GM12865 (cell line): ENCODE measurements around the gene NAT8L.

Experiments used
- DNase-seq: peaks from one replicate; pipeline ENCODE4 v3.0.0; 2010; ENCODE audit warnings: low read depth
- H3K4me3 ChIP-seq: 2 replicates; pipeline ENCODE4 v1.5.1; 2011; ENCODE audit warnings: mild to moderate bottlenecking, low read depth, low read length, control low read depth
- CTCF ChIP-seq: IDR thresholded peaks from 2 replicates; pipeline ENCODE4 v1.5.1; 2011; ENCODE audit warnings: low read length, control low read depth, low read depth, inconsistent platforms; ENCODE audit not compliant: insufficient read depth; ENCODE audit errors: missing control alignments

Gene NAT8L

GRCh38 chr4:2074588-2074987 lies 15.5 kb downstream of the NAT8L start:
- no peak for TF ChIP-seq CTCF
- DNase-seq, result no peak
- H3K4me3 ChIP-seq, result no peak overlapping the region

GRCh38 chr4:2075171-2075986 lies 16.3 kb downstream of the NAT8L start:
- no peak for DNase-seq
- no peak for TF ChIP-seq CTCF

GRCh38 chr4:2075987-2076907 lies 17.1 kb downstream of the NAT8L start:
- H3K4me3 ChIP-seq, result no peak overlapping the region
- TF ChIP-seq CTCF, result no peak
- no peak for DNase-seq

More at GRCh38 chr4:2075171-2075986, 16.3 kb downstream of the NAT8L start:
- H3K4me3 ChIP-seq, result no peak overlapping the region

- no peak for TF ChIP-seq CTCF
- H3K4me3 ChIP-seq, result no peak overlapping the region
- DNase-seq, result no peak
Measured at GRCh38 chr4:2076908-2077536, 17.9 kb downstream of the NAT8L start.

GRCh38 chr4:2077537-2078460 lies 18.7 kb downstream of the NAT8L start:
- H3K4me3 ChIP-seq, result no peak overlapping the region

More at GRCh38 chr4:2077537-2078460, 18.7 kb downstream of the NAT8L start:
- DNase-seq, result peak; percentile 30
- no peak for TF ChIP-seq CTCF
